Ramos (cell line): ENCODE measurements around the gene ZNF316.

ENCODE experiments used
- in situ Hi-C: fragments of 300-500 bp; cut with MboI; formaldehyde crosslinking; loops from one replicate; pipeline ENCODE4 v1.14.3; 2022; ENCODE audit warnings: low sequenced_read_pairs; ENCODE audit not compliant: unreplicated experiment

The ZNF316 gene

DNA sequence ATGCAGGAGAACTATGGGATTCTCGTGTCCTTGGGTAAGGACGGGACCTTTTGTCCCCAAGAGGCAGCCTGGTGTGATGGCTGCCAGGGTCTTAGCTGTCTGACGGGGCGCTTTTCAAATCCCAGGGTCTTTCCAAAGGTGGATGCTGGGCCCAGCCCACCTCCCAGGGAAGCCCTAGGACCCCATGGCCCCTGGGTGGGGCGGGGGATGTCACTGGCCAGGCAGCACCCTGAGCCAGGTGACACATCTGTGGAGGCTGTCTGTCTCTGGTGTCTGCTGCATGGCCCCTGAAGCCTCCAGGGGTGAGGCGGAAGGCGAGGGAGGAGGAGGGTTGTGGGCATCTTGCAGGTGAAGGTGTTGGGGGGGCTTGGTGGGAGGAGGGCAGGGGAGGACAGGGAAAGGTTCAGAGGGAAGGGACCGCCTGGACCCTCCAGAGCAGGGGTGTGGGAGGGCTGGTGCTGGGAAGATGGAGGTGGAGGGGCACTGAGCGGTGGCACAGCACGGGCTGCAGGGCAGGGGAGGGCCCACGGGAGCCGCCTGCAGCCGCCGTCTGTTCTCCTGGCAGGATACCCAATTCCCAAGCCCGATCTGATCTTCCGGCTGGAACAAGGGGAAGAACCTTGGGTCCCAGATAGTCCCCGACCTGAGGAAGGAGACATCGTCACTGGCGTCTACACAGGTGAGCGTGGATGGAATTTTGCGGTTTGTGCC, 7.0 kb downstream of the ZNF316 start:
- in situ Hi-C loops, result no loop called here

DNA sequence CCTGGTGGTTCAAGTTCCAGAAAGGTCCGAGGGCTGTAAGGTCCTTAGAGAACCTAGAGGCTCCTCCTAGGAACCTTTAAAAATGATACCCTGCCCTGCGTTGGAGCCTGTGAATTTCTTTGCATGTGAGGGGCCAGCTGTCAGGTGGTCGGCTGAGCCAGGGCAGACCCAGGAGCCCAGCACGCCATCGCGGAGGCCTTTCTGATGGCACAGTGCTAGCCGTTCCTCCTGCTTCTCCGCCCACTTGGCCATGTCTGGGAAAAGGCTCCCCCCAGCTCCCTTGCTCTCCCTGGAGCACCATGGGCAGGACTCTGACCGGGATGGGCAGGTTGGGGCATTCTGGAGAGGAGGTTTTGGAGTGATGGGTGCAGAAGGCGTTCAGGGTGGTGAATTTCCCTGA, 7.6 kb downstream of the ZNF316 start:
- in situ Hi-C loops, result no loop called here

DNA sequence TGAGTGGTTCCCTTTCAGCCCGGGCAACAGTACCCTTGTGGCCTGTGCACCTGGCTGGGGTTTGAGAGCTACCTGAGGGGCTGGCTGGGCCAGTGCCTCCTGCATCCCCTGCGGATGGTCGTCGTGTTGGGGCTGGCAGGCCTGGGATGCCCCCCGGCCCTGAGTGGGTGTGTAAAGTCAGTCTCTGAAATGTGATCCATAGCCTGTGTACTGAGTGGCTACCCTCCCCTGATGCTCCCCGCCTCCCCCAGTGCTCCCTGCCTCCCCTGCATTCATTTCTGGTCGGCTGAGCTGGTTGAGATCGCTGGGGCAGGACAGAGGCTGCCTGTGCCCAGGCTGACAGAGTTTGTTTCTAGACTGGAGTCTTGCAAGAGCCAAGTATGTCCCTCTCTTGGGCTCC, 9.3 kb downstream of the ZNF316 start:
- in situ Hi-C loops, result no loop called here

DNA sequence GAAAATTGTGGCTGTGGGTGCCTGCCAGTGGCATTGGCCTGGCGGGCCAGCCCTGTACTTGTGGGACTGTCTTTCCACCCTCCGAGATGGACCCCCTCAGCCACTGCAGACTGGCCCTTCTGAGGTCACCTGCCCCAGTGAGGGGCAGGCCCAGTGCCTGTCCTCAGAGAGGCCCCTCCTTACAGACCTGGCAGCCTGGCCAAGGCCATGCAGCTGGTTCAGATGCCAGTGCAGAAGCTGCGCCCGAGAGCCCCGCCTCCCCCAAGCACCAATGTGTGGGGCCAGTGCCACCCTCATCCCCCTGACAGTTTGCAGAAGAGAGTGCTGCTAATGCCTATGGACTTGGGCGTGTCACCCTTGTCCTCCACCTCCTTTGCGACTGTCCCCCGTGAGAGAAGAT, 10.0 kb downstream of the ZNF316 start:
- in situ Hi-C loops, result no loop called here

DNA sequence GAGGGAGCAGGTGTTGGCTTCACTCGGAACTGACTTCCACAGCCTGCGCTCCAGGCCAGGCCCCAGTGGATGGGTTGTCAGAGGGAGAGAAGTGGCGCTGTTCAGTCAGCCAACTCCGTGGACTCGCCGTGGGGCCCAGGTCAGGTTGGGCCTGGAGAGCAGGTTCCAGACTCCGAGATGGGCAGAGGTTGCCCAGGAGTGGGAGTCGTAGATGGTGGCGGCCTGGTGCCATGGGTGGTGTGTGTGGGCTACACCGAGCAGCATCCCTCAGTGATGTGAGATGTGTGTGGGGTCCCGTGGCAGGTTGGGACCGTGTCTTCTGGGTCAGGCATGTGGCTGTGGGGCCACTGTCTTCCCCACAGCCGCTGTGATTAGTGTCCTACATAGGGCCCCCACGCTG, 10.4 kb downstream of the ZNF316 start:
- in situ Hi-C loops, result no loop called here

DNA sequence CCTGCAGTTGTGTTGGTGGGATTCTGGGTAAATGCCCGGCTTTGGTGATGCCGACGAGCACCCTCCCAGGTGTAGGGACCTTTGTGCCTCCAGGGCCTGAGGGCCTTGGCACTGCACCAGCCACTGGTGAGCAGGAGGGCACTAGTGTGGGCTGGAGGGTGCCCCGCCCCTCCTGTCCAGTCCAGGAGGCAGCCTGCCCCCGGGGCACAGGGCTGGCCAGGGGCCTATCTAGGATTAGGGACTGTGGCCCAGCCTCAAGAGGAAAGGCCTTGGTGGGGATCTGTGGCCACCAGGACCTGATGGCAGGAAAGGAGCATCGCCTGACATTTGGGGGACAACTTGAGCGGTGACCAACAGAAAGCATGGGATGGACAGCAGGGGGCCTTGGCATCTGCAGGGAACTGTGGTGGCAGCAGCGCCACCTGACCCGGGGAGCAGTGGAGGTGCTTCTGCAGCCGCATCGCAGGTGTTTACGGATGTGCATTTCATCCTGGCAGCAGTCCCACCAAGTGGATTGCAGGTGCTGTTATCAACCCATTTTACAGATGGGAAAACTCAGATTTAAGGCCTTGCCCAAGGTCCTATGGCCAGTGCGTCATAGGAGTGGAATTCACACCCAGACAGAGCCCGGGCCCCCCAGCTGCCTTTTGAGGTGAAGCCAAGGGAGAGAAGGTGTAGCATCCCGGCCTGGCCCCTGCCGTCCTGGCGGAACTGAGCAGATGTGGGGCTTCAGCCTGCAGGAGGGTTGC, 11.1 kb downstream of the ZNF316 start:
- in situ Hi-C loops, result no loop called here

DNA sequence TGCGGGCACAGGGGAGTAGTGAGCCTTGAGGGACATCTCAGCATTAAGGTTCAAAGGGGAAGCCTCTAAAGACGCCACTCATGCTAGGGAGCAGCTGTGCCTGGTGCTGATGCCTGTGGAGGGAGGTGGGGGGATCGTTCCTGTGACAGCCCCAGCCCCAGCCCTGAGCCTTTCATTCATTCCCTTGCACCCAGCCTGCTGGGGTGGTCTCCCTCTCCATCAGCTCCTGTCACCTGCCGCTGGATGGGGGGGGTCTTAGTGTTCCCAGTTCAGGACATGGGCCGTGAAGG, 11.6 kb downstream of the ZNF316 start:
- in situ Hi-C loops, result no loop called here

DNA sequence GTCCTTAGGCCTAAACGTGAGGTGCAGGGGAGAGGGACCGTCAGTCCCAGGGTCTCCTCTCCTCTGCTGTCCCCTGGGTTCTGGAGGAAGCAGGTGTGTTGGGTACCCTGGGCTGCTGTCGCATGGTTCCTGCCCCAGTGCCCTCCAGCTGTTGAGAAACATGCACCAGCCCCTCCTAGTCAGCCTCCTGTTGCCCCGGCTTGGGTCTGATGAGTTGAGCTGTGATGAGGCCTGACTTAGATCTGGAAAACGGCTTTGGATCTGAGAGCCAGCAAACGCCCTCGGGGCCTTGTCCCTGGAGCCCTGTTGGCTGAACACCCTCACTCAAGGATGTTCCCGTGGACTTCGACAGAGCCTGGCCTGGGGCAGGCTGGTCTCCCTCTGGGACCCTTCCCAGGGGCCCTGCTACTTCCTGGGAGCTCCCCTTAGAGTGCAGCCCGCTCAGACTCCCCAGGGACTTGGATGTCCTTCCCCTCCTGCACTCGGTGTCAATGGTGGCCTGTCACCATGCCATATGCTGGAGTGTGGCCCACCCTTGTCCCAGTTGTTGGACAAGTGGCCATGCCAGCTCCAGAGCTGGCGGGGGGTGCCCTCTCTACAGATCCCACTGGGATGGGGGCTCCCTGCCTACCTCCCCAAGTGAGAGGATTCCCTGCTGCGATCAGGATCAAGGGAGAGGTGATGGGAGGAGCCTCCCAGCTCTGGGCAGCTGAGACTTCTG, 12.3 kb downstream of the ZNF316 start:
- in situ Hi-C loops, result no loop called here

DNA sequence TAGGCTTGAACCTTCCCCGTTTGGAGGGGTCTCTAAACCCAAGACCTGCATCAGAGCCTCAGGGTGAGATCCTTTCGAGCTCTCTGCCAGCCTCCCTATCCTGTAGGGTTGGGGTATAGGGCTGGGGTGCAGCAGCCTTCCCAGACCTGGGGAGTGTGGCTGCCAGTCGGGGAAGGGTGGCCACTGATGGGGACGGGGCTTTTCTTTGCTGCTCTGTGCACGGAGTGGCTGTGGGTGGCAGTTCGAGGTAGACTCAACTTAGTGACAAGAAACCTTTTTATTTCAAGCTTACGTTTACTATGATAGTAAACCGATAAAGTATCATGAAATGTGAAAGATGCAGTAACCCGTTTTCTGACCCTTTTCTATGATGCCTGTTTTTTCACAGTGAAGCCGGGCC, 13.0 kb downstream of the ZNF316 start:
- in situ Hi-C loops, result no loop called here

DNA sequence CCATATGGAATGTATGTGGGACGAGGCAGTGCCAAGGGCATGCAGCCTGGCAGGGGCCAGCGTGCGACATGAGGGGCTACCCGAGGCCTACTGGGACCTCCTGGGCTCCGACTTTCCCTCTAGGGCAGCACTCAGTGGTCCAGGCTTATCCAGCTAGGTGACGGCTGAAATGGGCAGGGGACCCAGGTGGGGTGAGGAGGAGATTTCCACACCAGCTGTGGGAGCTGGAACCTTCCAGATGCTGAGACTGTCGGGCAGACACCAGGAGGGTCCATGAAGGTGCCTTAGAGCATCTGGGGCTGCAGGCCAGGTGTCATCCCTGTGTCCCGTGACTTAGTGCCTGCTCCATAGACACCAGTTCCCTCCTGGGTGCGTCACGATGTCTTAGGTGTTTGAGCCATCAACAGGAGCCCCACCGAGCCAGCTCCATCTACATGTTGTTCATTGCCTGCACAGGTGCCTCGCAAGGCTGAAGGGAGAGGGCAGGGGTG, 13.4 kb downstream of the ZNF316 start:
- in situ Hi-C loops, result no loop called here

DNA sequence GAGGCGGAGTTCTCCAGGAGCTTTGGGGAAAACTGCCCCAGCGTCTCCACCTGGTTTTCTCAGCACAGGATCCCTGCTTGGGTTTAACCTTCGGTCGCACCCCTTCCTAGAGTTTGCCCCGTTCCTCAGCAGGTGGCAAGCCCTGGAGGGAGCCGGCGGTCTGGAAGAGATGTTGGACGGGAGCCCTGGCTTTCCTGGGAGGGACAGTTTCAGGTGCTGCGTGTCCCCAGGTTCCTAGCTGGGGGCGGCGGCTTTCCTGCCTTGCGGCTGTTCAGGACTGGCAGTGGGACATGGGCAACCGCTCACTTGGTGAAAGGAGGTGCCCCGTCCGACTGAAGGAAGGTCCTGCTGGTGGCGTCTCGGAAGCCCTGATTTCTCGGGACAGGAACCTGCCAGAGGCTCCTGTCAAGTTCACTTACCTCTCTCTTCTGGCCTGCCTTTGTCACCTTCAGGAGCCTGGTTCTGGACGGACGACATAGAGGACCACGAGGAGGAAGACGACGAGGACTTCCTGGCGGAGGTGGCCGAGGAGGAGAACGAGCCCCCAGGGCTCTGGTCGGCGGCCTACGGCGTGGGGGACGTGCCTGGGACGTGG, 14.8 kb downstream of the ZNF316 start:
- in situ Hi-C loops, result no loop called here

DNA sequence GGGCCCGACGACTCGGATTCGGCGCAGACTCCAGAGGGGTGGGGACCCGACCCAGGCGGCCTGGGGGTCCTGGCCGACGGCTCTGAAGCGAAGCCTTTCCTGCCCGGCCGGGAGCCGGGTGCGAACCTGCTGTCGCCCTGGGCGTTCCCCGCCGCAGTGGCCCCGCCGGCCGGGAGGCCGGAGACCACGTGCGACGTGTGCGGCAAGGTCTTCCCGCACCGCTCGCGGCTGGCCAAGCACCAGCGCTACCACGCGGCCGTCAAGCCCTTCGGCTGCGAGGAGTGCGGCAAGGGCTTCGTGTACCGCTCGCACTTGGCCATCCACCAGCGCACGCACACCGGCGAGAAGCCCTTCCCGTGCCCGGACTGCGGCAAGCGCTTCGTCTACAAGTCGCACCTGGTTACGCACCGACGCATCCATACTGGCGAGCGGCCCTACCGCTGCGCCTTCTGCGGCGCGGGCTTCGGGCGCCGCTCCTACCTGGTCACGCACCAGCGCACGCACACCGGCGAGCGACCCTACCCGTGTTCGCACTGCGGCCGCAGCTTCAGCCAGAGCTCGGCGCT, 15.4 kb downstream of the ZNF316 start:
- in situ Hi-C loops, result no loop called here

DNA sequence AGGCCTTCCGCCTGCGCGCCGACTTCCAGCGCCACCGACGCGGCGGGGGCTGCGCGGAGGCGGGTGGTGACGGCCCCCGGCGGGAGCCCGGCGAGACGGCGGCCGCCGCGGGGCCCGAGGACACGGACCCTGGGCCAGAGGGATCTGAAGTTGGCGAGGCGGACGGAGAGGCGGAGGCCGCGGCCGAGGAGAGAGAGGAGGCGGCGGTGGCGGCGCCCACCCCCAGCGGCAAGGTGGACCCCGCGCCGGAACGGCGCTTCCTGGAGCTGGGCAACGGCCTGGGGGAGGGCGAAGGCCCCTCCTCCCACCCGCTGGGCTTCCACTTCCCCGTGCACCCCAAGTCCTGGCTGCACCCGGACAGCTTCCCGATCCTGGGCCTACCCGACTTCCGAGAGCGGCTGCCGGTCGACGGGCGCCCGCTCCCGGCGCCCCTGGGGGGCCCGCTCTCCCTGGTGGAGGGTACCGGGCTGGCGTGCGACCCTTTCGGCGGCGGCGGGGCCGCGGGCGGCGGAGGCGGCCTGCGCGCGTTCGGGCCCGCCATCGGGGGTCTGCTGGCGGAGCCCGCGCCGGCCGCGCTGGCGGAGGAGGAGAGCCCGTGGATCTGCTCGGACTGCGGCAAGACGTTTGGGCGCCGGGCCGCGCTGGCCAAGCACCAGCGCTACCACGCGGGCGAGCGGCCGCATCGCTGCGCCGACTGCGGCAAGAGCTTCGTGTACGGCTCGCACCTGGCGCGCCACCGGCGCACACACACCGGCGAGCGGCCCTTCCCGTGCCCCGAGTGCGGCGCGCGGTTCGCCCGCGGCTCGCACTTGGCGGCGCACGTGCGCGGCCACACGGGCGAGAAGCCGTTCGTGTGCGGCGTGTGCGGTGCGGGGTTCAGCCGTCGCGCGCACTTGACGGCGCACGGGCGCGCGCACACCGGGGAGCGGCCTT, 16.2 kb downstream of the ZNF316 start:
- in situ Hi-C loops, result no loop called here

DNA sequence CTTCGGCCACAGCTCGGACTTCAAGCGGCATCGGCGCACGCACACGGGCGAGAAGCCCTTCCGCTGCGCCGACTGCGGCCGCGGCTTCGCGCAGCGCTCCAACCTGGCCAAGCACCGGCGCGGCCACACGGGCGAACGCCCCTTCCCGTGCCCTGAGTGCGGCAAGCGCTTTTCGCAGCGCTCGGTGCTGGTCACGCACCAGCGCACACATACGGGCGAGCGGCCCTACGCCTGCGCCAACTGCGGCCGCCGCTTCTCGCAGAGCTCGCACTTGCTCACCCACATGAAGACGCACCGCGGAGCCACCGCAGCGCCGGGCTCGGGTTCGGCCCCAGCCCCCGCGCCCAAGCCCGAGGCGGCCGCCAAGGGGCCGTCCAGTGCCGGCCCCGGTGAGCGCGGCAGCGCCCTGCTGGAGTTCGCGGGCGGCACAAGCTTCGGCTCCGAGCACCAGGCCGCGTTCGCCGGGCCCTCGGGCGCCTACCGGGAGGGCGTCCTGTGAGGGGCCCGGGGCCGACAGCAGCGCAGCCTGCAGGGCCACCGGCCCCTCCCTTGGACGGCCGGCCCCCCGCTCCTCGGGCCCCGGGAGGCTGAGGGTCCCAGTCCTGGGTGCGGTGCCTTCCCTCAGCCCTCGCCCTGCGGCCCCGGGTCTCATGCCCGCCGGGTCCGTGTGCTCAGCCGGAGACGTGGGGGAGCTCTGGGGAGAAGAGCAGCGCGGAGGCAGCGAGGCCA, 17.2 kb downstream of the ZNF316 start:
- in situ Hi-C loops, result no loop called here

DNA sequence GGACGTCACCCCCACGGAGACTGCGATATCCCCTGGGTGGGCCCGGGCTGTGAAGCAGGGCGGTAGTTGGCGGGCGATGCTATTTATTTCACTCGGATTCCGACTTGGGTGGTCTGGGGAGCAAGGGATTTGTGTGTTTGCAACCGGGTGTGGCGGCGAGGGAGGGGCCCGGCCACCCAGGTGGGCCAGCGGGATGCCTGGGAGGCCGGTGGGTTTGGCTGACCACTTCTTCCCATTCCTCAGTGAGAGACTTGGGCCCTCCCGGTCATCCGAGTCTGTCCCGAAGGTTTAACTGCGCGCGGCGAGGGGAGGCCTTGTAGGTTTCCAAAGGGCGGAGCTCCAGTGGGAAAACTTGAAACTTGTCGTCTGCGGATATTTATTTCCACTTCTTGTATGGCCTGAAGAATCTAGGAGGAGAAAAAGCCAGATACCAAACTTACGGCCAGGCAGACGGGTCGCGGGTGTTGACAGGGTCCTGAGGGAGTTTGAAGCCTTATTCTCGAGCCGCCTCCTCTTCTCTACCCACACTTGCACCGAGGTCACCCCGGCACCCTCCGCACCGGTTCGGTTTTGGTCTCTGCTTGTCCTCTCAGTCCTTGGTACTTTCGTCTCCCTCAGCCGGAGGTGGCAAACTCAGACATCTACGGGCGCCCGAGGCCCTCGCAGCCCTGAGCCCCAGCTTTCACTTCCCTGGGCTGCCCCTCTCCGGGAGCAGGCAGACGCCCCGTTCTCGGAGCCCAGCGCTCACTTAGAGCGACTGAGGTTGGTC, 17.9 kb downstream of the ZNF316 start:
- in situ Hi-C loops, result no loop called here

DNA sequence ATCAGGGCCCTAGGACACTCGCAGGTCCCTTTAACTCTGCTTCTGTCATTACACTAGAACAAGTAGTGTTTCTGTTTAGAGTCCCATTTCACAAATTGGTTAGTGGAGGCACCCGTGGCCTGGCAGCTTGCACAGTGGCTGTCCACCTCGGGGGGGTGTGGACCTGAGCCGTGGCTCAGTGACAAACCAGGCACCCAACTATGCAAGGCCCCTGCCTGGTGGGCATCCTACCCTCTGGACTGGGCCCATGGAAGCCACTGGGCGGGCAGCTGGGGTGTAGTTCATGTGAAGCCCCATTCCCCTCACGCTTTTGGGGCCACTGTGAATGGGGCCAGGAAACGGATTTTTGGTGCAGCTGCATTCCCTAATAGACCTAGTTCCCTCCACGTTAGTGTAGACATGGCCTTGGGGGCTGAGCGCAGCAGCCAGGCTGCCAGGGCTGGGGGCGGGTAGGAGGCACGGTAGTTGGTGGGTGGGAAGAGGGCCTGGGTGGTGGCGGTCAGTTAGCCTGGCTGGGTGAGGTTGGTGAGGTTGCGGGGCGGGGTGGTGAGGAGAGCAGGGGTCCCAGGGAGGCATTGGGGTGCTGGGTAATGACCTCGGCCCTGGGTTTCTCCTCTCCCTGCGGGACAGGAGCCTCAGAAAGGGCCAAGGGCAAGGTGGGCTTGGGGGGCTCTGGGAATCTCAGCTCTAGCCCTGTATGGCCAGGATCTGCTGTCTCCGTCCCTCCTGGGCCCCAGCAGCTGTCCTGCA, 18.7 kb downstream of the ZNF316 start:
- in situ Hi-C loops, result no loop called here

DNA sequence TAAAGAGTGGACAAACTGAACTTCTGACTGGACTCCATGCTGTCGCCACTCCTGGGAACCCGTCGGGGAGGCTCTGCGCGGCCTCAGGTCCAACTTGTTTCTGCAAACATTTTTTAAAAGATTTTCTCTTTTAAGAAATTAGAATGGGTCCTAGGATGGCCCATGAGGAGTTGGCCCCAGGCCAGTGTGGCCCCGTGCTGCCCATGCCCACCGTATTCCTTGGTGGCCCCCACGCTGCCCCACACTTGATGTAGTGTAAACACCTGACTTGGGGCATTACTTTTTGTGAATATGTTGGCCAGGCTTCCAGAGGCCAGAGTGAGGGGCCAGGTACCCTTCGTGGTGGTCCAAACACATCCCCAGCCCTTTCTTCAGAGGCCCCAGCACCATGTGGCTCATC, 19.3 kb downstream of the ZNF316 start:
- in situ Hi-C loops, result no loop called here
